ENCODE measurements around the gene CCDC190.
"Not testable (repeated sequence)": the region's sequence is repeated elsewhere in the genome, so short reads cannot be mapped to it uniquely, and the experiment has no call there.

CCDC190 gene, protein sequence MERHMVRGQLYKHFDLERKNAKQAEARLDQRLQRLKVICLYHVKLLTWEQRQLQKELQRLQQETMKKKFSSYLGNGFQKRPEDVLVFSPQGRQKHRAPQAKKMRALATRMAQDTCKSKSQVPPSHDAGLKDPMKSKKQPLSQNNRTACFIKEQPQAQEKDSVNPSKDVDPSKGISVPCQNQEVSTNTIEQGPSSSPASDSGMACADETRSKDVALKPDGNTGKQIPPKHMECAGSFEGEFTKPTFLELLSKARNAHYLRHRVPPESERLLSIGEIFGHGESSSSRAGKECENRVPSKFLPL

GRCh38 chr1:162861101-162861500, at the start of gene CCDC190:
Gene CCDC190 (minus strand): TSS chr1:162861175. CDS start chr1:162859646, 1,529 bp downstream.
- DNase-seq = no peak

GRCh38 chr1:162910161-162910560, 49.2 kb upstream of the CCDC190 start:
- DNase-seq = no peak

GRCh38 chr1:162908780-162909179, 47.8 kb upstream of the CCDC190 start:
- no peak for DNase-seq

- DNase-seq = no peak
Measured at GRCh38 chr1:162908236-162908635, 47.3 kb upstream of the CCDC190 start.

DNA sequence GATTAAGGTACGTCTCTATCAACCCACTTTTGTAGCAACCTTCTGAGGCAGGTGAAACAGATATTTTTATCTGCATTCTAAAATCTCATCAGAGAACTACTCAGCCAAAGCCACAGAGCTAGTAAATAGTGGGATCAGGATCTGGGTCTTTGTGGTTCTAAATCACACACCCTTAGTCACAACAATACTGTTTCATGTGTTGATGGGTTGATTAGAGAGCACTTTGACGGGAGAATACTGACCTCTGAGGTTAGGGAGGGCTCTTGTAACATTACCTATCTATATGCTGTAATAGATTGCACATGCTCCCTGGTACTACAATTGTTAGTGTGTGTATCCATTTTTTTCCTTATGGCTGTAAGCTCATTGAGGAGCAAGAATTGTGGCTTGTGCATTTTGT, 45.5 kb upstream of the CCDC190 start:
- DNase-seq = no peak

DNA sequence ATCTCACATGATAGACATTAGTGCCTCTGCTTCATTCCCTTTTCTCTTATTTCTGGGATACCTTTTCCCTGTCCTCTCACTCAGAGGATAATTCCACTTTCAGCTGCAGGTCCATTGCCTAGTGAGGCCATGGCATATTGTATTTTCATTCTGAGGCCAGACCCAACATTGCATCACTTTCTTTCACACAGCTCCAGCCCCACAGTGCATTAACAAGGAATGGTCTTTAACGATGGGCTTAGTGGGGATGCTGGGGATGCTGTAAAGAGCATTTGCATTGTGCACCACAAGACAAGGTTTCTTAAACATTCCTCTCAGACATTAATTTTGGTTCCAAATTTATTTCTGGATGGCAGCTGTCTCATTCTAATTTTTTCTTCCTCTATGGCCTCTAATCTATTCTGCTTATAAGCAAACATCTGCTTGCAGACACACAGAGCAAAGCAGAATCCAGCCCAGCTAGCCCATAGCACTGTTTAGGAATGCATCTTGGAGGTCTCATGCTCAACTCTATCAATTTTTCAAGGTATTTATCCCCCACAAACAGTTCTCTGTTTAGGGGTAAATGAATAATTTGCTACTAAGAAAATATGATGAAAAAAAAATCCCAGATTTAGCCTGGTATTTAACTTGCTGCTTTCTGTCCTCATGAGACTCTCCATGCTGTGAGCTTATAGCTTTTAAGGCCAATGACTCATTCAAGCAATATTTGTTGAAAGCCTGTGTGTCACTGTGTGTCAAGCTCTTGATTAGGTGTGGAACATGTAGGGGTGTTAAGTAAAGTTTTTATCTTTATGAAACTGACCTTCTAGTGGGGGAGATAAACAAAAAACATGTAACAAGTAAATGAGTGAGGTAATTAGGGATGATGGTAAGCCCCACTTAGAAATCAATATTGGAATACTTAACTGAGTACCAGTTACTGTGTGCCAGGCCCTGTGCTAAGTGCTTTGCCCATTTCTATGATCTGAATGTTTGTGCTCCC, 44.5 kb upstream of the CCDC190 start:
- DNase-seq = no peak

DNA sequence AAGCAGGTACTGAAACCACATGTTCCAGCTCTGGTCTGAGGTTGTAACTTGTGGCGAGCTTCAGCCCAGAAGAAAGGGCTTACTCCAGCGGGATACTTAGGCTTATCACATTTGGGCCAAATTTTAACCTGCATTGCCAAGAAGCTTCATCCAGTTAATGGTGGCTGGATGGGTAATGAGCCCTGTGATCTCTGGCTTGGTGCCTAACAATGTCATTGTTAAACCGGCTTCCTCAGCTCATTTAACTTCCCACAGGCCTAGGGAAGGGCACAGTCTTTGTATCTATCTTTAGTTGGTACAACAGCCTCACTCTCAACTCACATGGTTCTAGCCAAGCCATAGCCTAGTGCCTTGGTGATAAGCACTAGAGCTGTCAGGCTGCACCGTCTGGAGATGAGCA, 43.6 kb upstream of the CCDC190 start:
- DNase-seq = no peak

GRCh38 chr1:162904023-162904422, 43.0 kb upstream of the CCDC190 start:
- no peak for DNase-seq

DNA sequence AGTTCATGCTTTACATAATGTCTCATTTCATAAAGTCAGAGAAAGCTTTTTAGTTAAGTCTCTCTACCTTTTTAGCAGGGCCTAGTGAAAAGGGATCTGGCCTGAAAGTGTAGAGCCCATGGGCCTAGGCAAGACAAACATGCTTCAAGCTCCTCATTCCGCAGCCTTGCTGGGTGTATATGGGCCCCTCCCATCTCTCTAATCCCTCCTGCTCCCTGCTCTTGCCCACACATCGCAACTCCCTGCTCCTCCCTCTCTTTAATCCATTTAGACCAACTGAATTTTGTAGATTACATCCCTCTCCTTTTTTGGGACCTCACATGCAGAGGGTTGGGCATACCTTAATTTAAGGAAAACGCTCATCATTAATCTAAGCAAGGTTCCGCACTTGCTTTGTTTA, 42.3 kb upstream of the CCDC190 start:
- no peak for DNase-seq

- DNase-seq = no peak
Measured at GRCh38 chr1:162902416-162902815, 41.4 kb upstream of the CCDC190 start.

DNA sequence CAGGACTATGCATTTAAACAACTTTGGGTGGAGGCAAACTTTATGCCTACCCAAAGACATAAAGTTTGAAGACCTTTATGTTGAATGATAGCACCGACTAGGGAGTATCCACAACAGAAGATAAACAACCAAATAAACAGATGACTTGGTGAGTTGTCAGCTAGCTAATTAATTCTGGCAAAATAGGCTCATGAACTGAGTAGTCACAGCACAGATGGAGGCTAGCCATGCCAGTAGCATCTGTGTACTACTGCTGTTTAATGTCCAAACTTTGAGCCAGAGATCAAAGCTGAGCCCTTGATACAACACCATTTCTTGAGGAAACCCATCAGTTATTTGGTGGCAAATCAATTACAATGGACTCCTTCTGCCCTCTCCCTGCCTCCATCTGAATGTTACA, 40.3 kb upstream of the CCDC190 start:
- no peak for DNase-seq

DNA sequence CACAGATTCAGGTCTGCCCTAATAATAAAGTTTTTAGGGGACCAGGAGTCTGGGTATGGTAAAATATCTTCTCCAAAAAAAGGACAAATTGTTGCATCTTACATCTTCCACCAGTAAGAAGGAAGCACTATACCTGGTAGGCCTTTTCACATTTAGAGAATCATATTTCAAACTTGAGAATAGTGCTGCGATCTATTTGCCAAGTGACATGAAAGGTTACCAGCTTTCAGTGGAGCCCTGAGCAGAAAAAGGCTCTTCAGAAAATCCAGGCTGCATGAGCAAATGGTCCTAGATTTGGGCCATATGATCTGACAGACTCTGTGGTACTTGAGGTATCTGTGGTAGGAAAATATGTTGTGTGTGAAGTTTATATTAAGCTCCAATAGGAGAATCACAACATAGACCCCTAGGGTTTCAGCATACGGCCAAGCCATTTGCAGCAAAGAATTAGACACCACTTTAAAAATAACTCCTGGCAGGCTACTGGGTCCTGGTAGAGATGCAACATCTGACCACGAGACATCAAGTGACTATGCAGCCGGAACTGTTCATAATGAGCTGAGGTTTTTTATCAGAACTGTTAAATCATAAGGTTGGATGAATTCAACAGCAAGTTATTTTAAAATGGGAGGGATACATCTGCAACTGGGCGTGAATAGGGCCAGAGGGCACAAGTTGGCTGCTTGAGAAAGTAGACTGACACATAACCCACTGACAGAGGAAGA, 38.6 kb upstream of the CCDC190 start:
- DNase-seq = no peak

GRCh38 chr1:162893612-162893908, 32.6 kb upstream of the CCDC190 start:
- no peak for DNase-seq

DNA sequence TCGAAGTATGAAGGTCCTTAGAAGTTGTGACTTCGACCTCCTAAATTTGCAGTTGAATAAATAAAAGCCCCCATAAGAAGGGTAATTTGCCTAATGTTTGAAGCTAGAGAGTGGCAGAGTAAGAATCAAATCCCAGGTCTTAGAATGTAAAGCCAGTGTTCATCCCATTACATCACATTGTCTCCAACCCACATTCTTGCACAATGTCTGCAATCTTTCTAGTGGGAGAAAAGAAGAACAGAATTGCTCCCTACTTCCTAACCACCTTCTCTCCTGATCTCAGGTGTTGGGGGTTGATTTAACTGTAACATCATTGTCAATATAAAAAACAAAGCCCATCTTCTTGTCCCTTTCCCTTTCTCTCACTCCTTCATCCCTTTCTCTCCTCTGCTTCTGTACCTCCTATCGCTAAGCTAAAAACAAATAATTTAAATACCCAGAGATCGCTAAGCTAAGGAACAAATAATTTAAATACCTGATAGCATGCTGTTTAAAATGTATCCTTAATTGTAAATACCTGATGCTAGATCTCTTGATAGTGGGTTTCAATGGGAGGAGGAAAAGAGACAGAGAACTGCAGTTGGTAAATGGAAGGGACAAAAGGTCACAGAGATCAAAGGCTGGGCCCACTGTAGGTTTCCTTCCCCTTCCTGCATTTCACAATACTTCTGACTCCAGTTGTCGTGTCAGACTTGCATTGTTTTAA, 32.1 kb upstream of the CCDC190 start:
- DNase-seq = no peak

DNA sequence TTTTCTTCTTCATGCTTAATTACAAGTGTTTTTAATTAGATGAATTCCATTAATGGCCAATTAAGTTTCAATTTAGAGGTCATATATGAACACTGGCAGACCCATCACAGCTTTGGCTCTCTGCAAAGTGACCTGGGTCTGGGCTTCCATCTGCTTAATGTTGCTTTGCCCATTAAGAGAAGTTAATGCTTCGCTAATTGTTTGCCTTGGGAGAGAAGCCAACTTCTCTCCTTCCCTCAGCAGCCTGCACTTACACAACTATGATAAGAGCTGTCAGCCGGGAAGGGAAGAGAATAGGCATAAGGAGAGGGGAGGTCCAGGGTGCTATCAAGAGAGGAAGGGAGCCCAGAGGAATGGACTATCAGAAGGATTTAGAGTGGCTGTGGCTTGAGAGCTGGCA, 29.0 kb upstream of the CCDC190 start:
- DNase-seq = no peak

DNA sequence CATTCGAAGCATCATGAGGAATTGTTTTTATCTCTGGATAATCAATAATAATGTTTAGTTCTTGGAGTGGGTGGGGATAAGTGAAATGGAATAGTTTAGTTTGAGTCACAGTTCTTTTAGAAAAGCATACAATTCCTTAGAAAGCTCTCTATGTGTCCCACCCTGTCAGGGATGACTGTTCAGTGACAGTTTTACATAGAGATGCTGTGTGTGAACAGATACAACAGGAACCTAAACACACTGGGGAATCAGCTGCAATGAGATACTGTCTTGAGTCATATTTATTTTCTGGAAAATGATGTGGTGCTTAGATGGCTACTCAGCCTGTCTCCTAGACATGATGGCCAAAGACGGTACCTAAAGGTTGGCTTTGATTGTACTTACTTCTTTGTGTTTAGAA, 25.7 kb upstream of the CCDC190 start:
- DNase-seq = no peak

DNA sequence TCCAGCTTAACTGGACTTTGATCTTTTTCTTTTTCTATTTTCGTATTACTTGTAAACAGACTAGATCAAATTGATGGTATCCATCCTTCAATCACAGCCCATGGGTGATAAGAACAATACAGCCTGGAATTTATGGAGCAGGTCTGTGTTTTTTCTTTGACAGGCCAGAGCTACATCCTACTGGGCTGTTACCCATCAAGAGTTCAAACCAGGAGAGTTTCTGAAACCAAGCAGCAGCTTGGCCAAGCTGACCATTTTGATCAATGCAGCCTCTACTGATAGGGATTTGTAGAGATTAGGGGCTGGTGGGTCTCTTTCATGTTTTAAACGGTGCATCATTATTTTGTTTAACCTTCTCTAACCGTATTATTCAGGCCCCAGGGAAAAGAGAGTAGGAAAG, 24.3 kb upstream of the CCDC190 start:
- no peak for DNase-seq

- DNase-seq = no peak
Measured at GRCh38 chr1:162884831-162885230, 23.9 kb upstream of the CCDC190 start.

DNA sequence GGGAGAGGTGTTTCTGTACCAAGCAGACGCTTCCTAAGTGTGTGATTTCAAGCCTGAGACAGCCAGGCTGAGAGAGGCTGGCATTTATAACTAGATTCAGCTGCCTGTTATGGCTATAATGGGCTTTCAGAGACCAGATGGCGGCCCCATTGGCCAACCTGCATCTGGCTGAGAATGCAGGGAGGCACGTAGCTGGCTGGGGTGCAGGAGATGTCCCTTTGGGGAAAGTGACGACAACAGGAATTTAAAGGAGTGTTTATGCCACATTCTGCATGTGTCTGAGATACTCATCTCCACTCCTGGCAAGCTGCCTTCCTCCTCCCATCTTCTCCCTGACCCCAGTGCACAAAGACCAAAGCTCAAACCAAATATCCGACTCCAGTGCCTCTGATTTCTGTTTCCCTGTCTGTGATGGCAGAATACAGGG, 21.3 kb upstream of the CCDC190 start:
- no peak for DNase-seq

DNA sequence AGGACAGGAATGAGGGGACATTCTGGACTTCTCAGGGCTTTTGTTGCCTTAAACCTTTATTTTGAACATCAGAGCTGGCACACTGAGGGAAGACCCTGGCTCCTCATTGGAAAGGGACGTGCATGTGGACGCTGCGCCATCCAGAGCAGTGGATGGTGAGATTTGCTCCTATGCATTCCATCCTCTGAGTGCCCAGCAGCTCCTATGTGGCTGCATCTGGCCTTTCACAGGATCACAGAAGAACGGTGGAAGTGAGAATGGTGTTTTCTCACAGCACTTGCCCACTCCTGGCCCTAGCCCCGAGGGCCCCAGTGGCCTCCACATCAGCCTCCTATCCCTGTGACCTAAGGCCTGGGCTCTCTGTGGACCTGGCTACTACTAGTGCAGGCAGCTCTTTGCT, 20.6 kb upstream of the CCDC190 start:
- DNase-seq = no peak

GRCh38 chr1:162880617-162881016, 19.6 kb upstream of the CCDC190 start:
- not testable (repeated sequence) for DNase-seq

DNA sequence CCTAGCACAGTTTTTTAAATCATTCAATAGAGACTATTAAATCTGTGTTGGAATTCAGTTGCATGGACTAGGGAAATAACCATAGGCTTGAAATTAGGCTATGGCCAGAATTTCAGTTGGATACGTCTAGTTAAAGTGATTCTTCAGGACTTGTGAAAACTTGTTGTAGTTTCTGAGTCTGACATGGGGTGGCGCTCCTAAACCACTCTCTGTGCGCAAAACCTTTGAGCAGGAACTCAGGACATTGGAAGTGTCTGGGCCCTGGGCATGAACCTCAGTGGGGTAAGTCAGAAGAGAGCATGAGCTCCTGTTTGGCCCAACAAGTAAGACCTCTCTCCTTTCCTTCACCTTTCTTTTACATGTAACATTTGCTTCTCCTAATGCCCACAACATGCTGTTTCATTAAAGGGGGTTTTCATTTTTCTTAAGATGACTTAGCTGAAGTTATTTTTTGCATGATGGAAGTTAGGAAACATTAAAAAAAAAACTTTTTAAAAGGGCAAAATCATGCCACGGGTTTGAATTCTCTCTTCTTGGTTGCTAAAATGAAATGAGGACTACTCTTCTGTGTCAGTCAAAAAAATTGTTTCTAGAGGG, 17.1 kb upstream of the CCDC190 start:
- peak; percentile 64 for DNase-seq

GRCh38 chr1:162877412-162877811, 16.4 kb upstream of the CCDC190 start:
- DNase-seq = no peak

Data from NCI-H2081 treated with DMSO at 0.1 percent for 48 hours (cell line).